Upper lobe of left lung (tissue), 4 donors: ENCODE data around the gene ACTR3C.
"Not testable (repeated sequence)": the region's sequence is repeated elsewhere in the genome, so short reads cannot be mapped to it uniquely, and the experiment has no call there.

Experiments
- EP300 ChIP-seq, 4 donors: sonication (generic); formaldehyde crosslinking; IDR thresholded peaks; one replicate each; pipeline ENCODE4 v1.5.1; 2017; ENCODE audit warnings: antibody characterized with exemption in 4 of 4, control low read depth in 2 of 4
- POLR2A ChIP-seq, 4 donors: fragments of 450-650 bp; IDR thresholded peaks; one replicate each; pipeline ENCODE4 v1.5.1; 2016 to 2017; ENCODE audit warnings: antibody characterized with exemption in 4 of 4, mild to moderate bottlenecking in 2 of 4
- POLR2AphosphoS5 ChIP-seq, 2 donors: sonication (generic); formaldehyde crosslinking; IDR thresholded peaks; one replicate each; pipeline ENCODE4 v1.5.1; 2017; ENCODE audit warnings: antibody characterized with exemption in 2 of 2
- TF ChIP-seq, protein P1 (sequence below), 6 experiments: fragments of 450-650 bp in 4 of 6; fragments of 200-600 bp in 2 of 6; sonication (generic) in 2 of 6; IDR thresholded peaks; one replicate each; pipeline ENCODE4 v1.5.1; 2016 to 2019; ENCODE audit warnings: antibody characterized with exemption in 6 of 6

DNA sequence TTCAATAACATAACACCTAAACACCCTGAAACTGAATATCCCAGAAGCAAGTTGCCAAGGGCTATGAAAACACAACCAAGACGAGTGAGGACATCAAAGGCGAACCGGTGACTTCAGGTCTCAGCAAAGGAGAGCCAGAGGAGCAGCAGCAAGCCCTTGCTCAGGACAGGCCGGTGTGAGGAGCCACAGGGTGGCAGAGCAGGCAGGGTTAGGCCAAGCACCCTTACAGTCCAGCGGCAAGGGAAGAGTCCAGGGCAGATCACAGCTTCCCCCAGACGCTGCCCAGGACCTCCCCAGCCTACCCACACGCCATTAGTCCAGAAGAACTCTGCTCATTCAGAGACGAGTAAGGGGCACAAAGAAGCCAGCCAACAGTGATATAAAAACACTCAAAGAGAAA lies 27.7 kb downstream of the ACTR3C start:
- TF ChIP-seq, protein P1, sequence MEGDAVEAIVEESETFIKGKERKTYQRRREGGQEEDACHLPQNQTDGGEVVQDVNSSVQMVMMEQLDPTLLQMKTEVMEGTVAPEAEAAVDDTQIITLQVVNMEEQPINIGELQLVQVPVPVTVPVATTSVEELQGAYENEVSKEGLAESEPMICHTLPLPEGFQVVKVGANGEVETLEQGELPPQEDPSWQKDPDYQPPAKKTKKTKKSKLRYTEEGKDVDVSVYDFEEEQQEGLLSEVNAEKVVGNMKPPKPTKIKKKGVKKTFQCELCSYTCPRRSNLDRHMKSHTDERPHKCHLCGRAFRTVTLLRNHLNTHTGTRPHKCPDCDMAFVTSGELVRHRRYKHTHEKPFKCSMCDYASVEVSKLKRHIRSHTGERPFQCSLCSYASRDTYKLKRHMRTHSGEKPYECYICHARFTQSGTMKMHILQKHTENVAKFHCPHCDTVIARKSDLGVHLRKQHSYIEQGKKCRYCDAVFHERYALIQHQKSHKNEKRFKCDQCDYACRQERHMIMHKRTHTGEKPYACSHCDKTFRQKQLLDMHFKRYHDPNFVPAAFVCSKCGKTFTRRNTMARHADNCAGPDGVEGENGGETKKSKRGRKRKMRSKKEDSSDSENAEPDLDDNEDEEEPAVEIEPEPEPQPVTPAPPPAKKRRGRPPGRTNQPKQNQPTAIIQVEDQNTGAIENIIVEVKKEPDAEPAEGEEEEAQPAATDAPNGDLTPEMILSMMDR (IDR thresholded peaks at IDR 0.05), result not testable (repeated sequence)
- not testable (repeated sequence) for TF ChIP-seq POLR2AphosphoS5, POLR2A, EP300 (IDR thresholded peaks at IDR 0.05)
